SK-N-SH (cell line): ENCODE data around the gene ANK3.

Experiments
- CTCF ChIP-seq: fragments of 200-600 bp; sonication (generic); IDR thresholded peaks from 2 replicates; pipeline ENCODE4 v1.6.1; 2017; ENCODE audit warnings: antibody characterized with exemption, mild to moderate bottlenecking, moderate library complexity
- EP300 ChIP-seq, 2 experiments: IDR thresholded peaks; 2 replicates each; pipeline versions ENCODE4 v1.4.0 to v1.6.1; 2012; ENCODE audit warnings: borderline replicate concordance in 1 of 2, low read depth in 1 of 2, low read length in 1 of 2
- FOXM1 ChIP-seq: IDR thresholded peaks from 2 replicates; pipeline ENCODE4 v1.4.0; 2012; ENCODE audit warnings: low read depth, mild to moderate bottlenecking
- JUND ChIP-seq: IDR thresholded peaks from 2 replicates; pipeline ENCODE4 v1.4.0; 2012
- POLR2AphosphoS5 ChIP-seq: IDR thresholded peaks from 2 replicates; pipeline ENCODE4 v1.6.1; 2012; ENCODE audit warnings: low read depth, low read length

- TF ChIP-seq JUND, result no peak
- TF ChIP-seq EP300 (IDR thresholded peaks at IDR 0.05; ENCODE audit: borderline replicate concordance in 1 of 2, low read depth in 1 of 2, low read length in 1 of 2), result no peak
- TF ChIP-seq POLR2AphosphoS5, result no peak
- no peak for TF ChIP-seq CTCF
- no peak for TF ChIP-seq FOXM1
Observed at GRCh38 chr10:60293581-60294175, 96.0 kb downstream of the ANK3 start.
